ENCODE data around the gene MDK. TPM values are rescaled to one million over a fixed set of nuclear protein-coding genes. Genes with fewer than 3 reads are reported as not detected.

MDK gene
- total RNA-seq, 1 donor from 2014 or later = 106 TPM

- DNase-seq (ENCODE audit: low spot score) = no peak
These were observed 21.8 kb downstream of the MDK start for GRCh38 chr11:46402957-46403902.

- no peak for DNase-seq (ENCODE audit: low spot score)
These were observed 23.1 kb downstream of the MDK start for GRCh38 chr11:46404476-46405017.

GRCh38 chr11:46407635-46408034 lies 26.2 kb downstream of the MDK start:
- no peak for DNase-seq (ENCODE audit: low spot score)

GRCh38 chr11:46408407-46408986 lies 27.0 kb downstream of the MDK start:
- DNase-seq (ENCODE audit: low spot score) = no peak

DNA sequence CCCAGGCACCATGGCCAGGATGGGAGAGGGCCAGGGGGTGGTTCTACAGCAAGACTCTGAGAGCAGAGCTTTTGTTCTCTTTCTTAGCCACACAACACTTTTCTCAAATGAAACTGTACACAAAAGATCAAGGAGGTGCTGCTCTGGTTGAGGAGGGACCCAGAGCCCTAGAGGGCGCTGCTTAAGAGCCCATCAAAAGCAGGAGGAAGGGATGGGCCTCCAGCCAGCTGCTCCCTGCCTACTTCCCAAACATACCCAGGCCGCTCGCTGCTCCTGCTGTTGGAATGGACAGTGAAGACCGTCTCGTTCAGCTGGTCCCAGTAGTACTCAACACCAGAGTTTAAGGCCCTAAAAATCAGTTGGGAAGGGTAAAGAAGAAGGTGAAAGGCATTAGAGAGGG lies 28.6 kb downstream of the MDK start:
- DNase-seq (ENCODE audit: low spot score) = no peak

GRCh38 chr11:46413760-46414465 lies 32.4 kb downstream of the MDK start:
- DNase-seq (ENCODE audit: low spot score) = no peak

- DNase-seq (ENCODE audit: low spot score) = no peak
These were observed 33.0 kb downstream of the MDK start for GRCh38 chr11:46414466-46414796.

DNA sequence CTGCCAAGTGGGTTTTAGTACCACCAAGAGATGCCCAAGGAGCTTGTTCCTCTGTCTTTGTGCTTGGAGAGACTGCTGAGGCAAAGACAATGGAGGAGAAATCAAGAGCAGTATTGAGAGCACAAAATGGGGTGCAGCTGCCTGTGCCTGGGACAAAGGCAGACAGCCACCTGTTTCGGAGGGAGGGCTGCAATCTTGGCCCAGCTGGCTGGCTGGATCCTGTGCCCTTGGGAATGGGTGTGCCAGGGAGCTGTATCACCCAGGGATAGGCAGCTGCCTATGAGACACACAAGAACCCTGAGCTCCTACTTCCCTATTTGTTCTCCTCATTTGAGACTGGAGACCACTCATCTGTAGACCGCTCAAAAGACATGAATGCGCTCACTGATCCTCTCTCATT lies 33.4 kb downstream of the MDK start:
- DNase-seq (ENCODE audit: low spot score) = no peak

DNA sequence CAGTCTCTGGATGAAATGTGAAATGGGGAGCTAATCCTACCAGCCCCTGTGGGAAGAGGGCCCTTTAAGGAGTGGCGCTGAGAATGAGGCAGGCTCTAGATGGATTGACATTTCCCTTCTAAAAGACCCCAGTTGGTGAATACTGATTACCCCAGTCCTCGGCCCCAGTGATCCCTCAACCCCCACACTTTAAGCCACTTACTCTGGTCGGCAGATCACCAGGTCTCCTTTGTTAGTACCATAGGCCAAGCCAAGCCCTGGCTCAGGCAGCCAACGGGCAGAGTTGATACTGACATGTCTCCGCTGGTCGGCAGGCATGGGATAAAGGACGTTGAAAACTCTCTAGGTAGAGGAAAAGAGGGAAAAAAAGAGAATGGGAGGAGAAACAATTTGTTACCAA lies 36.2 kb downstream of the MDK start:
- no peak for DNase-seq (ENCODE audit: low spot score)

DNA sequence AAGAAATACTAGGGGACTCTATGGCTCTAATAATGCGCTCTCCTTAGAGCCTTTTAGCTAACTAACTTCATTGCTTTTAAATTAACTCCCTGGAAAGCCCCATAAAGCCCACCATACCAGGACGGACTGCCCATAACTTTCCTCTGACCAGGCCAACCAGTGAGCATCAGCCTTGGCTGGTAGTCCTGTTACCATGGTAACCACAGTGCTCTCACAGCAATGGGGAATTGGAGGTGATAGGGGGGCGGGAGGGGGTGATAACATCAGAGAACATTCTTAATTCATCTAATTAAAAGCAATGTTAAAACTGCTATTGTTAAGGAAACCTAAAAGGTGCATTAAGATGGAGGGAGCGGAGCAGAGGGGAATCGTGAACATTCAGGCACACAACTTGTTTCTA lies 37.3 kb downstream of the MDK start:
- no peak for DNase-seq (ENCODE audit: low spot score)

- DNase-seq (ENCODE audit: low spot score) = no peak
These were observed 39.0 kb downstream of the MDK start for GRCh38 chr11:46420513-46420912.

- DNase-seq (ENCODE audit: low spot score) = no peak
These were observed 39.9 kb downstream of the MDK start for GRCh38 chr11:46421257-46421880.

- no peak for DNase-seq (ENCODE audit: low spot score)
These were observed 41.1 kb downstream of the MDK start for GRCh38 chr11:46422588-46422987.

DNA sequence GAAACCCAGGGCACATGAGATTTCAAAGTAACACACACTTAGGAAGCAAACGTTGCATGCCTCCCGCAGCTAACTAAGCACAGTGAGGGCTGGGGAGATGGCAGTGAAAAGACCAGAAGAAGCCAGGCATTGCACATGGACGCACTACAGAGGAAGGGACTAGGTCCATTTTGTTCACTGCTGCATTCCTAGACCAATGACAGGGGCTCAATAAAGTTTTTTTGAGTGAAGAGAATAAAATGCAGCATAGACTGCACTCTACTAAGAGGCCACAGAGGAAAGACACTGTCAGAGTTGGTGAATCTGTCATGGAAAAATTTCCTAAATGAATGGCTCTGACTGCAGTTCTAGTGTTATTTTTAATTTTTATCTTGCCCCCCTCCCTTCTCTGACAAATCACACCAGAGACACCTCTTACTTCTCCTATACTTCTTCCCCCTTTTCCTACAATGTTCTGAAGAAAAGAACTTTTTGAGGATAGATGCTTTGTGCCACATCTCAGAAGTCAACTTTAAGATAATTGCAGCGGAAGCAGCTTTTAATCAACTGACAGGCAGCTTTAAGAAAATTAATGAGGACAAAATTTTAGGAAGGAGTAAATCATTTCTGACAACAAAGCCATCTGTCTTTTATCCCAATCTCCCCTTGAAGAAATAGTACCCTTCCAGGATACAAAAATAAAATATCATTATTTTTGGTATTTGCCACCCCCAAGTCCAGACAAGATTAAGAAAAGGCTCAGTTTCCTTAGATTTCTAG lies 44.9 kb downstream of the MDK start:
- no peak for DNase-seq (ENCODE audit: low spot score)

DNA sequence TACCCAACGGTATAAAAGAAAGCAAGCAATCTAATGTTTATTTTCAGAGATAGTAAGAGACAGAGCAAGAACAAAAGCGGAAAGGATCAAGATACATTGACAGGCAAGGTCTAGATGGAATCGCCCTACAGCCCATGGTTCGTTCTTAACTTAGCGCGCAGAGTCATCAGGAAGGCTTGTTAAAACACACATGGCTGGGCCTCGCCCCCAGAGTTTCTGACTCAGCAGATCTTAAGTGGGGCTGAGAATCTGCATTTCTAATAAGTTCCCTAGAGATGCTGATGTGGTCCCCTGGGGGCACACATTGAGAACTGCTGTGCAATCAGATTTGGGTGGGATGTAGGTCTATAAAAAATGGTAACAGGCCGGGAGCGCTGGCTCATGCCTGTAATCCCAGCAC lies 45.9 kb downstream of the MDK start:
- no peak for DNase-seq (ENCODE audit: low spot score)

DNA sequence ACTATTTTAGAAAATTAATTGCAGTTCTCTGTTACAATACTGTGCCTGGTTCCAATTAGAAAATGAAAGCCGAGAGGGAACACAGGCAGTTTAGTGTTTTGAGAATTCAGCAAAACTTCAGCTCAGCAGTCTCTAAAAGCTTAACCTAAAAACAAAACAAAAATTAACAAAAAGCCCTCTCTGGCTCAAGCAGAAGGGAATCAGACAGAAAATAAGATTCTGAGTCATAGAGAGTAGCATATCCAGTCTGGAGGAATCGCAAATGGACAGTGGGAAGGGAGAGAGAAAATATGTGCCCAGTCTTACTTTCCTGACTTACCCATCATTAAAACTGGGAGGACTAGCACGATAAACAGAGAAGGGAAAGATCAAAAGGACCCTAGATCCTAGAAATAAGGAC lies 48.2 kb downstream of the MDK start:
- no peak for DNase-seq (ENCODE audit: low spot score)

DNA sequence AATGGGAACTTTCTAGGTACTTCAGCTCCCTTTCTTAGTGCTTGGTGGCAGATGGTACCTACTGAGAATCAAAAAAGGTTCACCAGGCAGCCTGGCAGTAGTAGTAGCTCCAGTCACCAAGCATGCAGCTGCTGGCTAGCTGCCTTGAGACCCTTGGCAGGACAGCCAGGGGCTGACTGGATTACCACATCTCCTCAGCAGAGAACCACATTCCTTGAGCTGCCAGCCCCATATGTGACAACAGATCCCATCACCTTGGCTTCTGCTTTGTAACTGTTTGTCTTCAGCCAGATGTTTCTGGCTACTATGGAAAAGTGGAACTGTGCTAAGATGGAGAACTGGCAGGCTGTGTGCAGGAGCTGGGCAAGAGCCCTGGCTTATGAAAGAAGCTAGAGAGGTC lies 49.7 kb downstream of the MDK start:
- no peak for DNase-seq (ENCODE audit: low spot score)
